GM20000 (cell line): Measurements from ENCODE around the gene VAV2.
A peak's percentile ranks its signal among the peaks of the same experiment; 100 is the strongest.
"Not testable (repeated sequence)": the region's sequence is repeated elsewhere in the genome, so short reads cannot be mapped to it uniquely, and the experiment has no call there.

ENCODE experiments used
- DNase-seq: peaks from one replicate; pipeline ENCODE4 v3.0.0; 2012; ENCODE audit warnings: low spot score
- CTCF ChIP-seq: IDR thresholded peaks from 2 replicates; pipeline ENCODE4 v1.5.1; 2012; ENCODE audit warnings: mild to moderate bottlenecking, control low read depth; ENCODE audit errors: extremely low read depth, missing control alignments

Gene VAV2

DNA sequence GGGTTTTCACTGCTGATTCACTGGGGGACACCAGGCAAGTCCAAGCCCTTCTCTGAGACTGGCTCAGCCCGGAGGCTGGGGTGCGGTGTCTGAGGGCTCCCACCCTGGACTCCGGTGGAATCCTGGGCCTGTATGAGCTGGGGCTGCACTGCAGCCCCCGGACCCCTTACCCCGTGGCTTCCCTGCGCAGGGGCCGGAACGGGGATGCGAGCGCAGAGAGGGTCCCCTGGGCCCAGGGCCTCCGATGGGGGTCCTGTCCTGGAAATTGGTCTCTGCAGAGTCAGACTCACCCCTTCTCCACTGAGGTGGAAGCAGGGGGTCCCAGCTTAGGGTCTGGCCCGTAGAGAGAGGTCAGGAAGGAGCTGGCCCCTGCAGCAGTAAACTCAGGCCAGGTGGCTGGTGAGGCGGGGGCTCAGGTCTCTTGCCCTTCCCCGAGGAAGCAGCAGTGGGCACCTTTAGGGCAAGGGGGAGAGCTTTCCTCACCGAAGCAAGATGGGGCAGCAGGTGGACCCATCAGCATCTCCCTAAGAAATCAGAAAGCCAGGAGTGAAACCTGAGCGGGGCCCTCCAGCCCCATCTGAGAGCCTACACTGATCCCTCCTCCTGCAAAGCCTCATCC, 1.6 kb upstream of the VAV2 start:
- no peak for TF ChIP-seq CTCF
- DNase-seq, result no peak

DNA sequence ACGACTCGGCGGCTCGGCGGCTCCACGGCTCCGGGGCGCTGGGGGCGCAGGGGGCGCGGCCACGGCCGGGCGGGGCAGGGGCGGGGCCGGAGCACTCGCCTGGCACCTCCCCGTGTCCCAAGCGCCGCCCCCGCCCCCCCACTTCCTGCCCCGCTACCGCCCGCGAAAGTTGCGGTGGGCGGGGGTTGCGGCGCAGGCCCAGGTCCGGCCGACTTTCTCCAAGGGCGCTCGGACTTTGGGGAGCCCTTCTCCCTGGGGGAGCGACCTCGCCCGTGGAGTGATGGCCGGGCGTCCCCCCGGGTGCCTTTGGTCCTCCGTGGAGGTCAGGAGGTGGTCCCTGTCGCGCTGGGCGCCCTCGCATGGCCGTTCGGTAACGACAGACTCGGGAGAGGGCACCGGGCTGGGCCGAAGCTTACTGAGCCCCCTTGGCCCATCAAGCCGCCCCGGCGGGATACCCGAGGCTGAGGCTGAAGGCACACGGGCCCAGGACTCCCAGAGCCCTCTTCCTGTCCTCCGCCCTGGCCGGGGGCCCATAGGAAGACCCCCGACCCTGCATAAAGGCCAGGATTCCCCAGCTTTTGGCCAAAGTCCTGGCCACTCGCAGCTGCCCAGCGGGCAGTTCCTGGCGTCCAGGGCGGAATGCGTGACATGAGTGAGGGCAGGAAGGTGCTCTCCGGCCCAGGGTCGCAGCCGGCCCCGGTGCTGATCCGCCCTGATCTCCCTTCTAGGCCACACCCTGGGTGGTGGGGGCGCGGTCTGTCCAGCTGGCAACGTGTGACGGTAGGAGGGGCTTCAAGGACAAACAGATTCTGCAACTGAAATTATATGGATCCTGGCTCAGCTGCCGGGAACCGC, 883 bp upstream of the VAV2 start:
- peak; percentile 96 for DNase-seq
- peak; percentile 33 for TF ChIP-seq CTCF

- peak; percentile 65 for DNase-seq
- no peak for TF ChIP-seq CTCF
Measured at GRCh38 chr9:133991214-133991921, 756 bp downstream of the VAV2 start.

DNA sequence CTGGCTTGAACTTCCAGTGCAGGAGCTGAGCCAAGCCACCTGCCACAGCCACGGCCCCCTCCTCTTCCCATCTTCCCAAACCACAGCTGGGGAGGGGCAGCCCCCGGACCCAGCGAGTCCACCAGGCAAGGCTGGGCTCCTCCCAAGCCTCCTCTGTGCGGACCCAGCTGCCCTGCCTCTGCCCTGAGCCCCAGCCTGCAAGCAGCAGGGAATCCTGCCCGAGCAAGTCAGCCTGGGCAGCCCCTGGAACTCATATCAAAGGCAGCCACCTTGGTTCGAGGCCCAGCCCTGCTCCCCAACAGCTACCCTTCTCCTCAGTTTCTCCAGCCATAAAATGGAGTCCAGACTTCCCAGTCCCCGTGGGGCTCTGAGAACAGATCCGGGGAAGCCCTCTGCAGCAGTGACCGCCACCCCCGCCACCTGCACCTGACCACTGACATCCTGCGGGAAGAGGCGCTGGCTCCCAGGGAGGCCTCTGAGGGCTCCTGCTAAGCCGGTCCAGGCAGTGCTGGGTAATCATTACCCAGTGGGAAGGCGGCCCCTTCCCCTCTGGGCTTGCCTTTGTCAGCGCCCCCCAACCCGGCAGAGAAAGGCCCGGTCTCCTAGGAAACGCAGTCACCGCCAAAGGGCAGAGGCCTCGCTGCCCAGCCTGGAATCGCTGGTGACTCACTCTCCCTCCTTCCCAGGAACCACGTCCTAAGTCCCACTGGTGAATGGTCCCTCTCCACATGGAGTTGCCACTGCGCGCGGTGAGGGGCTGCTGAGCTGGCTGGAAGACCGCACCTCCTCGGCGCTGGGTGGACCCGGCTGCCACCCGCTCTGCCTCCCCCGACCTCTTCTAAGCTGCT, 1.5 kb downstream of the VAV2 start:
- no peak for TF ChIP-seq CTCF
- no peak for DNase-seq

DNA sequence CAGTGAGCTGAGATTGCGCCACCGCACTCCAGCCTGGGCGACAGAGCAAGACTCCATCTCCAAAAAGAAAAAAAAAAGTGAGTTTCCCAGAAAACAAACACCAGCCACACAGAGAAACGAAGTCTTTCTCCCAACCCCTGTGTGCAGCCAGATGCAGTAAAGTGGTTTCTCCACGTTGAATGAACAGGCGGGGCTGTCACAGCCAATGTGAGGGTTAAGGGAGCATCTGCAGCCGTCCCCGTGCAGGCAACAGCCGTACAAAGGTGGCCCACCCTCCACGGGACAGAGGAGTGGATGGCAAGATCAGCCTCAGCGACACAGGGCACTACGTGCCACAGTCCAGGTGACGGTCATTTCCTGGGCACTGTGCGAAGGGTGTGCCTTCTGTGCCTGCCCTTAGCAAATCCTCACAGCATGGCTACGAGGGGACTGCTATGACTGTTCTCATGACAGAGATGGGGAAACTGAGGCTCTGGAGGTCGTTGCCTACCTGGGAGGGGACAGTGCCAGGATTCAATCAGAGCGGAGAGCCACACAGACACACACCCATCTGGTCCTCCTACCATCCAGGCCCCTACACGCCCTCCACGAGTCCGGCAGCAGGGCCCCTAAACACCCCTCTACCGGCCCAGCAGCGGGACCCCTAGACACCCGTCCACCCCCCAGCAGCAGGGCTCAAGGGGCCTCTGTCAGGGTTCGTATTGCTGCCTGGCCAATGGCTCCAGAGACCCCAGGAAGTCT, 2.3 kb downstream of the VAV2 start:
- no peak for TF ChIP-seq CTCF
- DNase-seq, result no peak

GRCh38 chr9:133988771-133989170, 3.4 kb downstream of the VAV2 start:
- not testable (repeated sequence) for DNase-seq

DNA sequence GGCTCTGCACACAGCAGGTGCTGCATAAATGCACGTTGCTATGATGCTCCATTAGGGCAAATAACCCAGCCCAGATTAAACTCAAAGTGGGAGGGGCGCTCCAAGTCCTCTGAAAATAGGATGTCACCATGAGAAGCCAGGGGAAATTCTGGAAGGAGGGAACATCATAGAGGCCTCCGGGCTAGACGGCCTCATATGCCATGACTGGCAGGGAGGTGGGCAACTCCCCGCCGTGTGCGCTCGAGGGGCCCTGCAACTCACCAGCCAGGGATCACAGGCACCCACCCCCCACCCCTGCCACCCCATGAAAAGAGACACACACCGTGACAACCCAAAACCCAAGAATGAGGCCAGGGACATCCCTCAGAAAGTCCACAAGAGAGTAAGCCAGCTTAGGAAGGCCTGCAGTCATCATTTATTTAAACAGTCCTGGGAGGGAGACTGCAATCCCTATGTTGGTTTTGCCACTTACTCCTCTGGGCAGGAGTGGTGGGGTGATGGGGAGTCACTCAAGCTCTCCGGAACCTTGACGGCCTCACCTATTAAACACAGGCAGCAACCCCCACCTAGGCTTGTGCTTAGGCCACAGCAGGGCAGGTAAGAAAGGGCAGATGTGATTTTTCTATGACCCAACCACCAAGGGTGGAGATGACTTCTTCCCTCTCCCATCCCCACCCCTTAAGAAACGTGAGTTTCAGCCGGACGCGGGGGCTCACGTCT, 4.0 kb downstream of the VAV2 start:
- no peak for TF ChIP-seq CTCF
- no peak for DNase-seq
